Chondrocyte (in vitro differentiated cells): Measurements from ENCODE around the gene NELFB. TPM values are rescaled to one million over a fixed set of nuclear protein-coding genes. Genes with fewer than 3 reads are reported as not detected.
A peak's percentile ranks its signal among the peaks of the same experiment; 100 is the strongest.

Source experiments
- DNase-seq: peaks from one replicate; pipeline ENCODE4 v3.0.0; 2021; ENCODE audit warnings: mixed read lengths, low spot score
- H3K27ac Mint-ChIP-seq: one replicate; pipeline ENCODE4 v1.8.0; 2021; ENCODE audit warnings: mild to moderate bottlenecking, moderate library complexity, mixed read lengths; ENCODE audit not compliant: unreplicated experiment
- H3K27me3 Mint-ChIP-seq: 2 replicates; pipeline ENCODE4 v1.8.0; 2021; ENCODE audit warnings: low read depth, mixed read lengths
- H3K36me3 Mint-ChIP-seq: 2 replicates; pipeline ENCODE4 v1.8.0; 2021; ENCODE audit warnings: low read depth, mixed read lengths
- H3K4me1 Mint-ChIP-seq: 2 replicates; pipeline ENCODE4 v1.8.0; 2021; ENCODE audit warnings: low read depth, mild to moderate bottlenecking, mixed read lengths
- H3K4me3 Mint-ChIP-seq: one replicate; pipeline ENCODE4 v1.8.0; 2021; ENCODE audit warnings: mild to moderate bottlenecking, moderate library complexity, mixed read lengths; ENCODE audit not compliant: unreplicated experiment
- H3K9me3 Mint-ChIP-seq: 2 replicates; pipeline ENCODE4 v1.8.0; 2021; ENCODE audit warnings: low read depth, mixed read lengths
- total RNA-seq: library from RNA; stranded (reverse); gene quantifications from 3 replicates; pipeline ENCODE4 v1.2.1, GENCODE V29; 2021
- TF ChIP-seq, protein P1 (sequence below): fragments of 200-600 bp; sonication (generic); IDR thresholded peaks from 2 replicates; pipeline ENCODE4 v1.5.0; 2021; ENCODE audit warnings: antibody characterized with exemption, mild to moderate bottlenecking, moderate library complexity

NELFB gene
- total RNA-seq, 1 donor from 2014 or later: 48.0 TPM

DNA sequence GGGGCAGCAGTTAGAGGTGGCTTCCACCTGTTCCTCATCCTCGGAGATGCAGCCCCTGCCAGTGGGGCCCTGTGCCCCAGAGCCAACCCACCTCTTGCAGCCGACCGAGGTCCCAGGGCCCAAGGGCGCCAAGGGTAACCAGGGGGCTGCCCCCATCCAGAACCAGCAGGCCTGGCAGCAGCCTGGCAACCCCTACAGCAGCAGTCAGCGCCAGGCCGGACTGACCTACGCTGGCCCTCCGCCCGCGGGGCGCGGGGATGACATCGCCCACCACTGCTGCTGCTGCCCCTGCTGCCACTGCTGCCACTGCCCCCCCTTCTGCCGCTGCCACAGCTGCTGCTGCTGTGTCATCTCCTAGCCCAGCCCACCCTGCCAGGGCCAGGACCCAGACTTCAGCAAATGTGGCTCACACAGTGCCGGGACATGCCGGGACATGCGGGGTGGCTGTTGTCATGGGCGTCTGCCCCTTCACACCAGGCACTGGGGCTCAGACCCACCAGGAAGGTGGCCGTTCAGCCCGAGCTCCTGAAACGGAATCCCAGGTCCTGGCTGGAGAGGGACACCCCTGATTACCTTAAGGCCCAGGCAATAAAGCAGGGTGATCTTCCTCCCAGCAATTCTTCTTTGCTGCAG lies 29.3 kb upstream of the NELFB start:
- TF ChIP-seq, protein P1, sequence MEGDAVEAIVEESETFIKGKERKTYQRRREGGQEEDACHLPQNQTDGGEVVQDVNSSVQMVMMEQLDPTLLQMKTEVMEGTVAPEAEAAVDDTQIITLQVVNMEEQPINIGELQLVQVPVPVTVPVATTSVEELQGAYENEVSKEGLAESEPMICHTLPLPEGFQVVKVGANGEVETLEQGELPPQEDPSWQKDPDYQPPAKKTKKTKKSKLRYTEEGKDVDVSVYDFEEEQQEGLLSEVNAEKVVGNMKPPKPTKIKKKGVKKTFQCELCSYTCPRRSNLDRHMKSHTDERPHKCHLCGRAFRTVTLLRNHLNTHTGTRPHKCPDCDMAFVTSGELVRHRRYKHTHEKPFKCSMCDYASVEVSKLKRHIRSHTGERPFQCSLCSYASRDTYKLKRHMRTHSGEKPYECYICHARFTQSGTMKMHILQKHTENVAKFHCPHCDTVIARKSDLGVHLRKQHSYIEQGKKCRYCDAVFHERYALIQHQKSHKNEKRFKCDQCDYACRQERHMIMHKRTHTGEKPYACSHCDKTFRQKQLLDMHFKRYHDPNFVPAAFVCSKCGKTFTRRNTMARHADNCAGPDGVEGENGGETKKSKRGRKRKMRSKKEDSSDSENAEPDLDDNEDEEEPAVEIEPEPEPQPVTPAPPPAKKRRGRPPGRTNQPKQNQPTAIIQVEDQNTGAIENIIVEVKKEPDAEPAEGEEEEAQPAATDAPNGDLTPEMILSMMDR: no peak
- Mint-ChIP-seq H3K9me3 (no peaks in the 10 kb centered on the region), H3K4me1 (peaks cover 13% of the 10 kb centered on the region), H3K27me3 (peaks cover 2% of the 10 kb centered on the region), H3K27ac (no peak overlapping the region), H3K36me3 (no peaks in the 10 kb centered on the region), H3K4me3 (no peak overlapping the region)
- DNase-seq: no peak

DNA sequence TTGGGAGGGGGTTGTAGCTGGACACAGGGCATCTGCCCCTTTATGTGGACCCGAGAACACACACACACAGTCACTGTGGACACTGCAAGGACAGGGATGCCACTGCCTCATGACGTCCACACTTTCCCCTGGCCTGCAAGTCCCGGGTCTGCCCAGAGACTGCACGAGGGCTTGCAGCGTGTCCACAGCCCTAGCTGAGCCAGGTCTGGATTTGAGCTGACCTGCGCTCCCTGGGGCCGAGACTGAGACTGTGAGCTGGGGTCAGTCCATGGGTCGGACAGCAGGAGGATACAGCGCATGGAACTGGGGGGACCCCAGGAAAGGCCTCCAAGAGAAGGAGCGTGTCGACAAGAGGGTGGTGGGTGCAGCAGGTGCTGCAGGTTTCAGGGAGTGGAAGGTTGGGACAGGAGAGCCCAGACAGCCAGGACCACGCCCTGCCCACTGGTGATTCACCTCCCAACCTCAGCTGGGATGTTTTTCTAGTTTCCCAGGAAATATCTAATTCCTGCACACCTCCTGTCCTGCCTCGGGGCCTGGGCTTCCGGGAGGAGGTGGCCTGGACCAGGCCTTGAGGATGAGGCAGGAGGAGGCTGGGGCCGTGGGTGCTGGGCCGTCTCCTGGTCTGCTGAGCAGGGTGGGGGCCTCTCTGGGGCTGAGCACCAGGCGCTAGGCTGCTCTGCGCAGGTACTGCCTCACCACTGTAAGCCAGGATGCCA lies 28.6 kb upstream of the NELFB start:
- H3K27me3 Mint-ChIP-seq: peaks cover 2% of the 10 kb centered on the region
- H3K4me1 Mint-ChIP-seq: peaks cover 13% of the 10 kb centered on the region
- no peaks in the 10 kb centered on the region for H3K9me3 Mint-ChIP-seq
- H3K4me3 Mint-ChIP-seq: no peak overlapping the region
- peak overlapping the region; percentile 45 for H3K27ac Mint-ChIP-seq
- no peaks in the 10 kb centered on the region for H3K36me3 Mint-ChIP-seq
- TF ChIP-seq, protein P1: no peak
- no peak for DNase-seq

DNA sequence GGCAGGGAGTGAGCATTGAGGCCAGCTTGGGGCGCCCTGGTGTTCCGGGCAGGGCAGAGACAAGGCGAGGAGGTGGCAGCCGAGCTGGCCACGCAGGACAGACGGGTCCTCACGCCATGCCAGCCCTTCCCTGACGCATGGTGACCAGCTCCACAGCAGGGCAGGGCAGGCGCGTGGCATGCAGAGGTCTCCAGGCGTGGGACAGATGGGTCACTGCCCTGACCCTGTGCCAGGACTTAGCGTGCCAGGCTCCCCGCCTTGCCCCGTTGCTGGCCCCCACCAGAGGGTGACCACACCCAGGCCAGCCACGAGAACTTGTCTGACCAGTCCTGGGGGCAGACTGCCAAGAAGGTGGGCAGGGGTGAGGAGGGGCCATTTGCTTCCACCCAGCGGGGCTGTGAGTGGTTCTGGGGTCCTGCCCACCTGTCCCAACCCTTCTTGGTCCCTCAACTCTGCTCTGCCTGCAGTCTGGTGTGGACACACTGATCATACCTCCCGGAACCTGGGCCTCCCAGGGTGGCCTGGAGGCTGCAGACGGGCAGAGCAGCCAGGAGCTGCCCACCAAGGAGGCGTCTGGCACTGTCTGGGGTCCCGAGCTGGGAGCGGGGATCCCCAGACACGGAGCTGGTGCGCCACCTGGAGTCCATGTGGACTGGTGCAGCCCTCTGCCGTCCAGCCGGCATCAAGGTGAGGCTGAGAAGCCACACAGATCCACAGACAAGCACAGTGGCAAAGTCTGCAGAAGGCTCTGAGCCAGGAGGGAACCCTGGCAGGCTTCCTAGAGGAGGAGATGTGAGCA lies 27.9 kb upstream of the NELFB start, which contains the start of gene RNF224:
RNF224 (plus strand) TSS at position 449 of the 799 bp plus-strand sequence. CDS start 834 bp downstream, outside the sequence.
- Mint-ChIP-seq H3K4me3 (no peak within 1 kb of the TSS), H3K36me3 (no peaks in the 10 kb centered on the region), H3K4me1 (peaks cover 13% of the 10 kb centered on the region), H3K27ac (peak within 1 kb of the TSS; percentile 45), H3K27me3 (peaks cover 2% of the 10 kb centered on the region), H3K9me3 (no peaks in the 10 kb centered on the region)
- TF ChIP-seq, protein P1: peak; percentile 92
- DNase-seq: no peak

DNA sequence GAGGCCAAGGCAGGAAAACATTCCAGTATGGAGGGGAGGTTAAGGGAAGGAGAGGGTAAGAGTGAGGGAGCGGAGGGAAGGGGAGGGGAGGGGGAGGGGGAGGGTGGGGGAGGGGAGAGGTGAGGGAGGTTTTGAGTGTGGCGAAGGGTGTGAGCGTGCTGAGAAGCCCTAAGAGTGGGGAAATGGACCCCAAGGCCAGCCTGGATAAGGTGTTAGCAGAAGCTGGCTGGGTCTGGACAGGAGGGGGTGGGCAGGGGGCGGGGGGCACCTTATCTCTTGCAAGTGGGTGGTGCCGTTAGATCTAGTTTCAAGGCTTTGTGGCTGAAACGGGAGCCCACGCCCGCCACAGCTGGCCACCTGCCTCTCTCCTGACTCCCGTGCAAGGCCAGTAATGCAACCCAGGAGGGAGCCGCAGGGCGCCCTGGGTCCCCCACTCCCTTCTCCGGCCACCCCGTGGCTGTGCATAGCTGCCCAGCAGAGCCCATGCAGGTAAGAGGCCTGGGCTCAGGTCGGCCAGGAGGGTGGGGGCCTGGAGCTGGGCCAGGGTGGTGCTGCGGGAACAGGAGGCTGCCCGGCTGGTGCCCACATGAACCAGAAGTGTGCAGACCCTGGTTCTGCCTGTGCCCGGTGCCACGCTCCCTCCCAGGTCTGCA lies 27.1 kb upstream of the NELFB start:
- H3K27me3 Mint-ChIP-seq: peaks cover 2% of the 10 kb centered on the region
- H3K36me3 Mint-ChIP-seq: no peaks in the 10 kb centered on the region
- TF ChIP-seq, protein P1: no peak
- H3K4me3 Mint-ChIP-seq: no peak overlapping the region
- H3K9me3 Mint-ChIP-seq: no peaks in the 10 kb centered on the region
- DNase-seq: no peak
- H3K4me1 Mint-ChIP-seq: peaks cover 11% of the 10 kb centered on the region
- no peak overlapping the region for H3K27ac Mint-ChIP-seq

DNA sequence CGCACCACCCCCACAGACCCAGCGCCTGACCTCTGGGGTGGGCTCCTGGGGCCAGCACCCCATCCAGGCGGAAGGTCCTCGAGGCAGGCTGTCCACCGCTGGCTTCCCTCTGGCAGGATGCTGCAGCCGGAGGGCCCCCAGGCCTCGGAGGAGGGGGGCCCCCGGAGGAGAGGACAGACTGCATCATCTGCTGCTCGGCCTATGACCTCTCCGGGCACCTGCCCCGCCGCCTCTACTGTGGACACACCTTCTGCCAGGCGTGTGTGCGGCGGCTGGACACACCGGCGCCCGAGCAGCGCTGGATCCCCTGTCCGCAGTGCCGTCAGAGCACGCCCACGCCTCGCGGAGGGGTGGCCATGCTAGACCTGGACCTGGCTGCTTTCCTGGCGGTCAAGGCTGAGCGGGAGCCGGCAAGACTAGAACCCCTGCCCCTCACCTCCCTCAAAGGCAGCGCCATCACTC lies 26.6 kb upstream of the NELFB start:
- H3K4me1 Mint-ChIP-seq: peaks cover 9% of the 10 kb centered on the region
- H3K4me3 Mint-ChIP-seq: no peak overlapping the region
- DNase-seq: no peak
- TF ChIP-seq, protein P1: no peak
- H3K27ac Mint-ChIP-seq: no peak overlapping the region
- no peaks in the 10 kb centered on the region for H3K9me3 Mint-ChIP-seq
- no peaks in the 10 kb centered on the region for H3K36me3 Mint-ChIP-seq
- peaks cover 2% of the 10 kb centered on the region for H3K27me3 Mint-ChIP-seq
